ENCODE results near the gene ABCA10.

DNA sequence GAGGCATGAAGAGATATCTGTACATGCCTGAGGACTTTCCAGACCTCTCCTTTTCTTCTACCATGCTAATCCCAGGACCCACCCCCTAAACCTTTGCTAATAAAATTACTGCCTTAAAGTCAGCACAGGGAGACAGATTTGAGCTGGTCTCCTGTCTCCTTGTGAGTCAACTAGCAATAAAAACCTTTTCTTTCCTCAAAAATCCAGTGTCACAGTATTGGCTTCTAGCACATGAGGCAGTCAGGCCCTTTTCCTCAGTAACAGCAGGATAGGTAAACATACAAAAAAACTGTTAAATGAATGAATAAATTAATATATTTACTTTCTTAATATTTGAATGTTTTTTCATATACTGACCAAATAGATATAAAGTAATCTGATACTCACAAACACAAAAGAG, 41.3 kb downstream of the ABCA10 start:
- TF ChIP-seq CTCF (IDR thresholded peaks at IDR 0.05): no peak
- no peak for TF ChIP-seq POLR2A (IDR thresholded peaks at IDR 0.05)
